GM12878 (cell line): ENCODE data around the gene PAIP1. TPM values are rescaled to one million over a fixed set of nuclear protein-coding genes. Genes with fewer than 3 reads are reported as not detected.

ENCODE experiments used
- ATAC-seq: fragments of 200-7000 bp; cut with Tn5 transposase; 3 replicates; pipeline ENCODE4 v1.9.1; 2020; ENCODE audit warnings: mild to moderate bottlenecking, moderate library complexity
- BruUV-seq: library from RNA; stranded (reverse); fragments of 400-500 nt; replicated peaks from 2 replicates; lab custom pipeline; 2021; lab: Mats Ljungman, UMichigan
- CTCF ChIA-PET: fragments of 300-600 bp; sonication (Branson Sonifier 250); formaldehyde crosslinking; extraction: SDS; loops from one replicate; lab custom pipeline; 2021; ENCODE audit warnings: inconsistent platforms; lab: Yijun Ruan, JAX
- POLR2A ChIA-PET: fragments of 350-600 bp; formaldehyde crosslinking; extraction: SDS; loops from one replicate; lab custom pipeline; 2021; ENCODE audit warnings: inconsistent platforms; lab: Charles Lee
- RAD21 ChIA-PET: fragments of 300-600 bp; sonication (Branson Sonifier 250); formaldehyde crosslinking; loops from one replicate; lab custom pipeline; 2023; ENCODE audit warnings: antibody characterized with exemption; ENCODE audit not compliant: unreplicated experiment; lab: Charles Lee
- SMC1A ChIA-PET: fragments of 300-600 bp; sonication (Branson Sonifier 250); formaldehyde crosslinking; loops from one replicate; lab custom pipeline; 2023; ENCODE audit not compliant: unreplicated experiment, uncharacterized antibody; lab: Charles Lee
- DNase-seq: peaks from one replicate; pipeline ENCODE4 v3.0.0-alpha.2; 2011; ENCODE audit warnings: low read depth, low spot score
- FAIRE-seq: peaks from 3 replicates; lab custom pipeline; 2011; peaks lifted over from hg19 to GRCh38; lab: Jason Lieb, UNC
- H2AFZ ChIP-seq: 2 replicates; pipeline ENCODE4 v1.6.0; 2011; ENCODE audit warnings: low read depth, low read length, control low read depth; ENCODE audit not compliant: control insufficient read depth
- H3K27ac ChIP-seq: 2 replicates; pipeline ENCODE4 v1.5.1; 2011; ENCODE audit warnings: control low read depth; ENCODE audit not compliant: control insufficient read depth, insufficient read depth
- H3K27me3 ChIP-seq, 2 experiments: replicated peaks in 1 of 2; 2 replicates each; pipeline versions ENCODE4 v1.6.0 to v1.6.1; 2011; ENCODE audit warnings: low read length in 1 of 2; ENCODE audit not compliant: control insufficient read depth in 2 of 2, insufficient read depth in 2 of 2
- H3K36me3 ChIP-seq, 2 experiments: 2 replicates each; pipeline ENCODE4 v1.5.1; 2011; ENCODE audit warnings: low read length in 1 of 2; ENCODE audit not compliant: control insufficient read depth in 2 of 2, insufficient read depth in 2 of 2
- H3K4me1 ChIP-seq: 2 replicates; pipeline ENCODE4 v1.6.1; 2011; ENCODE audit warnings: mild to moderate bottlenecking, low read length, moderate library complexity, mixed read lengths; ENCODE audit not compliant: control insufficient read depth, insufficient read depth
- H3K4me2 ChIP-seq: 2 replicates; pipeline ENCODE4 v1.6.0; 2011; ENCODE audit warnings: control low read depth; ENCODE audit not compliant: control insufficient read depth, insufficient read depth
- H3K4me3 ChIP-seq: fragments of 200-600 bp; sonication (generic); 2 replicates; pipeline ENCODE4 v1.5.1; 2016
- H3K79me2 ChIP-seq: 2 replicates; pipeline ENCODE4 v1.6.0; 2011; ENCODE audit warnings: low read length; ENCODE audit not compliant: control insufficient read depth, insufficient read depth
- H3K9ac ChIP-seq: 2 replicates; pipeline ENCODE4 v1.8.0; 2011; ENCODE audit warnings: low read length, control low read depth, mixed read lengths; ENCODE audit not compliant: control insufficient read depth, insufficient read depth
- H3K9me3 ChIP-seq: replicated peaks from 3 replicates; pipeline ENCODE4 v1.5.1; 2011; ENCODE audit warnings: mild to moderate bottlenecking, low read length; ENCODE audit not compliant: control insufficient read depth, insufficient read depth
- H4K20me1 ChIP-seq: 2 replicates; pipeline ENCODE4 v1.6.0; 2011; ENCODE audit not compliant: control insufficient read depth, insufficient read depth
- SPI1 ChIP-seq: IDR thresholded peaks from 2 replicates; pipeline ENCODE4 v1.6.1; 2011; ENCODE audit warnings: low read depth, mild to moderate bottlenecking, low read length, moderate library complexity, borderline replicate concordance; ENCODE audit not compliant: insufficient read depth
- WGBS: methylation state at CpG from one replicate; pipeline ENCODE4 v1.1.6; 2016; ENCODE audit warnings: low lambda C conversion rate; ENCODE audit not compliant: insufficient replicate concordance, insufficient coverage; ENCODE audit errors: missing lambda C conversion rate; 5-methylcytosine and 5-hydroxymethylcytosine counted together
- in situ Hi-C: fragments of 300-500 bp; cut with MboI; formaldehyde crosslinking; loops from 9 replicates; pipeline ENCODE4 v1.14.3; 2018; ENCODE audit warnings: mixed read lengths
- intact Hi-C: fragments of 100-400 bp; cut with micrococcal nuclease; formaldehyde crosslinking; loops from one replicate; pipeline ENCODE4 v1.14.2; 2022; ENCODE audit not compliant: unreplicated experiment
- polyA plus RNA-seq, 11 experiments: library from polyadenylated mRNA; depleted of rRNA in 4 of 11; unstranded in 6 of 11; stranded (reverse) in 5 of 11; fragments of >200 nt; fragmentation: Nextera tagmentation in 4 of 11; fragmentation: Illumina TruSeq in 1 of 11; extraction: Ambion mirVana in 4 of 11; extraction: Trizol in 1 of 11; gene quantifications; 1 replicate in 1 of 11; 2 replicates in 10 of 11; pipeline versions ENCODE4 v1.2.1 to v1.2.3, GENCODE V29; 2011 to 2016; ENCODE audit warnings: inconsistent platforms in 2 of 11, missing spikeins in 2 of 11, low read depth in 1 of 11
- total RNA-seq, 4 experiments: library from RNA; depleted of rRNA in 3 of 4; stranded (reverse); fragments of >200 nt in 3 of 4; fragmentation: Illumina TruSeq in 1 of 4; extraction: Trizol in 1 of 4; gene quantifications; 2 replicates each; pipeline versions ENCODE4 v1.2.1 to v1.2.3, GENCODE V29; 2013 to 2021
- TF ChIP-seq, protein P1 (sequence below): IDR thresholded peaks from 2 replicates; pipeline ENCODE4 v1.6.1; 2011; ENCODE audit warnings: low read depth, mild to moderate bottlenecking, low read length, moderate library complexity, borderline replicate concordance; ENCODE audit errors: extremely low read depth
- TF ChIP-seq, protein P2 (sequence below): fragments of 450-650 bp; IDR thresholded peaks from 2 replicates; pipeline ENCODE4 v1.6.1; 2017; ENCODE audit warnings: borderline replicate concordance

Gene PAIP1
- total and polyA plus RNA-seq, 10 of the 15 experiments (the other 5 are each of a cell fraction or from before 2014, with no cell fraction given), result 37.4 to 90.9 (median 57.0) TPM

DNA sequence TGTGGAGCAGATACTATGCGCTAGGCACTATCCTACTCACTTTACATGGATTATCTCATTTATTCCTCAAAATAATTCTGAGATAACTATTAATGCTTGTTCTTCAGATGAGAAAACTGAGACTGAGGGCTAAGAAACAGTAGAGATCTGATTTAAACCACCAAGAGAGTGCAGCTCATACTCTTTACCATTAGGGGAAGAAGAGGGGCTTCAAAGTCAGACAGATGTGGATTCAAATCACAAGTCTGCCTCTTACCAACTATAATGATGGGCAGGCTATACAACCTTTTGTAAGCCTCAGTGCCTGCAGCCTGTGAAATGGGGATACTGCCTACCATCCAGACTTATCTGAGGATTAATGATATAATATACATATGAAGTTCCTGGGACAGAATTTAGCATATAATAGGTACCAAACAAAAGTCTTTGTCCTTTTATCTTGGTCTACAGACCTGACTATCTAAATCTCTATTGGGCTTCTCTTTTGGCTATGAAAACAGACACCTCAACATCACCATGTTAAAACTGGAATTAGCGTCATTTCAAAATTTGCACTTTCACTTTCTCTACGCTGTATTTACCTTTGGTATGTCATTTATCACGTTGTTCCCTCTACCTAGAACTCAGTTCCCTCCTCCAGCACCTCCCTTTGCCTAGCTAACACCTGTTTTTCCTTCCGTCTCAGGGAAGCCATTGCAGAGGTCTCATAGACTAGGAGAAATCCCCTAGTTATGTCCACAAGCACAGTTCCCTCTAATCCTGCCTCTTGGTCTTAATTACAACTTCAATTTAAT, 59.4 kb downstream of the PAIP1 start:
- no peaks in the 10 kb centered on the region for H3K9me3 ChIP-seq
- intact Hi-C loops, result no loop called here
- 90% methylated on average over 5 of the region's 5 CpGs for WGBS
- BruUV-seq, result no TSS peak
- peak overlapping the region; percentile 22; the same call in 1 of the 2 replicates for H3K4me2 ChIP-seq
- DNase-seq, result no peak
- no peaks in the 10 kb centered on the region for H3K79me2 ChIP-seq
- no peaks in the 10 kb centered on the region for H4K20me1 ChIP-seq
- POLR2A ChIA-PET, result interaction anchor here (3.5 kb wide), 1 partner anchor 13 kb away, joined by 16 read pairs; the partner anchor contains the start of gene TMEM267
- no peak for FAIRE-seq
- no peak overlapping the region for H3K9ac ChIP-seq
- CTCF ChIA-PET, result interaction anchor here (1.3 to 2.2 kb wide), 4 partner anchors 12 to 112 kb away, joined by 4 to 7 read pairs (median 5); partner anchors contain the start of gene TMEM267
- H3K27me3 ChIP-seq, result no peaks in the 10 kb centered on the region
- TF ChIP-seq, protein P1, sequence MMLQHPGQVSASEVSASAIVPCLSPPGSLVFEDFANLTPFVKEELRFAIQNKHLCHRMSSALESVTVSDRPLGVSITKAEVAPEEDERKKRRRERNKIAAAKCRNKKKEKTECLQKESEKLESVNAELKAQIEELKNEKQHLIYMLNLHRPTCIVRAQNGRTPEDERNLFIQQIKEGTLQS, result no peak
- TF ChIP-seq, all 136 proteins: peak for 0
- SMC1A ChIA-PET, result interaction anchor here (0.6 to 3.4 kb wide), 2 partner anchors 12 to 16 kb away, joined by 3 to 20 read pairs; partner anchors contain the start of gene TMEM267
- Histone ChIP-seq H3K27ac (no peak overlapping the region), H3K4me1 (no peaks in the 10 kb centered on the region), H2AFZ (peak overlapping the region; percentile 63), H3K4me3 (no peak overlapping the region), H3K36me3 (no peaks in the 10 kb centered on the region)
- RAD21 ChIA-PET, result interaction anchor here (2.2 kb wide), 1 partner anchor 13 kb away, joined by 16 read pairs; the partner anchor contains the start of gene TMEM267
- peak; percentile 89 for ATAC-seq
- in situ Hi-C loops, result no loop called here

DNA sequence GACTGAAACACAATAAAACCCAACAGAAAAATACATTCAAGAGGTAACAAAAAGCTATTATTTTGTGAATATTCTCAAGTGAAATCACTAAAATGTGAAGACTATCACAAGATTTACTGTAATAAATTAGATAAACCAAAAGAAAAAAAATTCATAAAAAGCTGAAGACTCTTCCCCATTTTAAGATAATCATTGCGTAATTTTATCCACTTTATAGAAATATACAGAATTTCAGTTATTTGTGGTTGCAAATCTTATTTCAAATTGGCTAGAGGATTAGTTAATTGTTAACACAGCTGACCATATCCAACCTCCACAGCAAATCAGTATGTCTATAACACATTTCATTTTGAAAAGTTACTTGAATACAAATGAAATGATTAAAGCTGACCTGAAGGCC, 65.6 kb downstream of the PAIP1 start:
- Histone ChIP-seq H3K4me1 (no peaks in the 10 kb centered on the region), H4K20me1 (no peaks in the 10 kb centered on the region), H3K9ac (no peak overlapping the region), H3K4me3 (no peak overlapping the region), H2AFZ (no peak overlapping the region), H3K4me2 (no peak overlapping the region), H3K9me3 (no peaks in the 10 kb centered on the region), H3K27ac (no peak overlapping the region), H3K27me3 (no peaks in the 10 kb centered on the region), H3K79me2 (no peaks in the 10 kb centered on the region), H3K36me3 (peaks cover 0 to 4% of the 10 kb centered on the region in 2 experiments; a peak in 1 of 4 replicates)
- POLR2A ChIA-PET, result no interaction called here
- intact Hi-C loops (no loop called here), in situ Hi-C loops (no loop called here)
- CTCF ChIA-PET, result interaction anchor here (0.6 to 1.1 kb wide), 2 partner anchors 120 to 385 kb away, joined by 3 read pairs; no protein-coding TSS in a partner anchor
- DNase-seq (no peak), FAIRE-seq (no peak), ATAC-seq (no peak)
- TF ChIP-seq SPI1, result no peak
- TF ChIP-seq, protein P2, sequence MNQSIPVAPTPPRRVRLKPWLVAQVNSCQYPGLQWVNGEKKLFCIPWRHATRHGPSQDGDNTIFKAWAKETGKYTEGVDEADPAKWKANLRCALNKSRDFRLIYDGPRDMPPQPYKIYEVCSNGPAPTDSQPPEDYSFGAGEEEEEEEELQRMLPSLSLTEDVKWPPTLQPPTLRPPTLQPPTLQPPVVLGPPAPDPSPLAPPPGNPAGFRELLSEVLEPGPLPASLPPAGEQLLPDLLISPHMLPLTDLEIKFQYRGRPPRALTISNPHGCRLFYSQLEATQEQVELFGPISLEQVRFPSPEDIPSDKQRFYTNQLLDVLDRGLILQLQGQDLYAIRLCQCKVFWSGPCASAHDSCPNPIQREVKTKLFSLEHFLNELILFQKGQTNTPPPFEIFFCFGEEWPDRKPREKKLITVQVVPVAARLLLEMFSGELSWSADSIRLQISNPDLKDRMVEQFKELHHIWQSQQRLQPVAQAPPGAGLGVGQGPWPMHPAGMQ, result no peak
- 94% methylated on average over 1 of the region's 1 CpG for WGBS
- no TSS peak for BruUV-seq
- RAD21 ChIA-PET, result no interaction called here
- SMC1A ChIA-PET, result no interaction called here
